ENCODE results near the gene MED7.

- TF ChIP-seq ZNF274 (IDR thresholded peaks at IDR 0.05; ENCODE audit: low read depth, low read length): no peak
- TF ChIP-seq YY1 (IDR thresholded peaks at IDR 0.05; ENCODE audit: insufficient read depth, insufficient read length): no peak
- no peak for TF ChIP-seq SUZ12 (IDR thresholded peaks at IDR 0.05; ENCODE audit: extremely low read depth, insufficient read depth, insufficient read length)
Observed at GRCh38 chr5:157175071-157175612, 32.5 kb upstream of the MED7 start.

Measured in NT2/D1 (cell line).